ENCODE measurements around the gene IRX4.

GRCh38 chr5:1915316-1915715, 32.6 kb upstream of the IRX4 start:
- no peak for TF ChIP-seq ZNF384 (IDR thresholded peaks at IDR 0.05)
- TF ChIP-seq BHLHE40 (IDR thresholded peaks at IDR 0.05; ENCODE audit: borderline replicate concordance): no peak
- TF ChIP-seq TARDBP (IDR thresholded peaks at IDR 0.05): no peak
- no peak for TF ChIP-seq CTBP1 (IDR thresholded peaks at IDR 0.05; ENCODE audit: borderline replicate concordance)
- TF ChIP-seq SUZ12 (IDR thresholded peaks at IDR 0.05): no peak
- TF ChIP-seq ARNT (IDR thresholded peaks at IDR 0.05): no peak
- TF ChIP-seq NFRKB (IDR thresholded peaks at IDR 0.05): no peak
- TF ChIP-seq ELF4 (IDR thresholded peaks at IDR 0.05): no peak
- no peak for TF ChIP-seq SP1 (IDR thresholded peaks at IDR 0.05)
- no peak for TF ChIP-seq FOXM1 (IDR thresholded peaks at IDR 0.05; ENCODE audit: borderline replicate concordance)
- TF ChIP-seq LEF1 (IDR thresholded peaks at IDR 0.05; ENCODE audit: borderline replicate concordance): no peak
- no peak for TF ChIP-seq L3MBTL2 (conservative IDR thresholded peaks at IDR 0.05)
- TF ChIP-seq, protein P1, sequence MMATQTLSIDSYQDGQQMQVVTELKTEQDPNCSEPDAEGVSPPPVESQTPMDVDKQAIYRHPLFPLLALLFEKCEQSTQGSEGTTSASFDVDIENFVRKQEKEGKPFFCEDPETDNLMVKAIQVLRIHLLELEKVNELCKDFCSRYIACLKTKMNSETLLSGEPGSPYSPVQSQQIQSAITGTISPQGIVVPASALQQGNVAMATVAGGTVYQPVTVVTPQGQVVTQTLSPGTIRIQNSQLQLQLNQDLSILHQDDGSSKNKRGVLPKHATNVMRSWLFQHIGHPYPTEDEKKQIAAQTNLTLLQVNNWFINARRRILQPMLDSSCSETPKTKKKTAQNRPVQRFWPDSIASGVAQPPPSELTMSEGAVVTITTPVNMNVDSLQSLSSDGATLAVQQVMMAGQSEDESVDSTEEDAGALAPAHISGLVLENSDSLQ (IDR thresholded peaks at IDR 0.05): no peak
- TF ChIP-seq FOXK2 (IDR thresholded peaks at IDR 0.05): no peak
